ENCODE measurements around the gene CYP3A7. TPM values are rescaled to one million over a fixed set of nuclear protein-coding genes. Genes with fewer than 3 reads are reported as not detected.

The CYP3A7 gene
- total and polyA plus RNA-seq, 2 donors (not counting 3 experiments of a cell fraction or from before 2014, with no cell fraction given) = not detected

- no peak for TF ChIP-seq POLR2AphosphoS5 (IDR thresholded peaks at IDR 0.05; ENCODE audit: insufficient read depth, low read depth, low read length)
- no peak for TF ChIP-seq FOS (IDR thresholded peaks at IDR 0.05; ENCODE audit: borderline replicate concordance, insufficient read depth, low read length)
- TF ChIP-seq CTCF (IDR thresholded peaks at IDR 0.05; ENCODE audit: extremely low read depth in 1 of 2, insufficient read depth in 1 of 2, low read depth in 1 of 2, low read length in 2 of 2) = no peak
- no peak for TF ChIP-seq MYC (IDR thresholded peaks at IDR 0.05; ENCODE audit: low read depth, low read length)
- TF ChIP-seq POLR2A (IDR thresholded peaks at IDR 0.05; ENCODE audit: low read depth, low read length) = no peak
- TF ChIP-seq GATA2 (IDR thresholded peaks at IDR 0.05; ENCODE audit: insufficient read depth, insufficient read length, low read depth, low read length) = no peak
- TF ChIP-seq JUN (IDR thresholded peaks at IDR 0.05; ENCODE audit: borderline replicate concordance, insufficient read depth, insufficient read length, low read depth) = no peak
- TF ChIP-seq MAX (IDR thresholded peaks at IDR 0.05; ENCODE audit: insufficient read depth, insufficient read length) = no peak
- TF ChIP-seq EZH2 (IDR thresholded peaks at IDR 0.05; ENCODE audit: borderline replicate concordance, low read depth, low read length, severe bottlenecking) = no peak
- intact Hi-C loops (cut with micrococcal nuclease) = no loop called here
- Histone ChIP-seq H4K20me1 (replicated peaks; ENCODE audit: control insufficient read depth, extremely low read depth, insufficient read depth, low read length) (no peaks in the 10 kb centered on the region), H2AFZ (ENCODE audit: low read depth, low read length) (no peak overlapping the region), H3K9me3 (replicated peaks; ENCODE audit: control insufficient read depth, insufficient read depth, low read length) (no peaks in the 10 kb centered on the region), H3K9ac (replicated peaks; ENCODE audit: extremely low read depth, insufficient read depth, low read length) (no peak overlapping the region), H3K36me3 (ENCODE audit: control insufficient read depth in 2 of 2, extremely low read depth in 1 of 2, insufficient read depth in 2 of 2, low read length in 2 of 2) (no peaks in the 10 kb centered on the region), H3K9me1 (replicated peaks; ENCODE audit: control insufficient read depth, extremely low read depth, insufficient read depth, low read length) (no peaks in the 10 kb centered on the region), H3K4me1 (ENCODE audit: control insufficient read depth, extremely low read depth, insufficient read depth, low read length) (no peaks in the 10 kb centered on the region), H3K4me2 (ENCODE audit: insufficient read depth, low read length) (no peak overlapping the region), H3K79me2 (ENCODE audit: control insufficient read depth, insufficient read depth, low read length) (no peaks in the 10 kb centered on the region), H3K27me3 (ENCODE audit: control insufficient read depth in 2 of 2, insufficient read depth in 2 of 2, low read length in 2 of 2) (no peaks in the 10 kb centered on the region), H3K4me3 (replicated peaks in 1 of 3; ENCODE audit: insufficient read depth in 1 of 3, low read depth in 1 of 3, low read length in 3 of 3) (no peak overlapping the region), H3K27ac (ENCODE audit: insufficient read depth, low read depth, low read length) (no peak overlapping the region)
- CTCF ChIA-PET = no interaction called here
- POLR2A ChIA-PET = no interaction called here
- BruUV-seq (replicated peaks) = no TSS peak
- FAIRE-seq (no peak), DNase-seq (ENCODE audit: low read depth, low spot score) (no peak)
- dilution Hi-C loops (cut with MboI; ENCODE audit: extremely low pct_ligation_motif_present, low sequenced_read_pairs) = no loop called here
Observed at GRCh38 chr7:99672573-99672972, 62.4 kb downstream of the CYP3A7 start.

Data from endothelial cell of umbilical vein (primary cell).